LNCAP (cell line): ENCODE measurements around the gene CKM.

ENCODE experiments used
- TF ChIP-seq, protein P1 (sequence below): fragments of 450-650 bp; IDR thresholded peaks from 2 replicates; pipeline ENCODE4 v1.5.1; 2017; ENCODE audit warnings: mild to moderate bottlenecking

The CKM gene

GRCh38 chr19:45323671-45324081 lies 1.0 kb upstream of the CKM start:
- TF ChIP-seq, protein P1, sequence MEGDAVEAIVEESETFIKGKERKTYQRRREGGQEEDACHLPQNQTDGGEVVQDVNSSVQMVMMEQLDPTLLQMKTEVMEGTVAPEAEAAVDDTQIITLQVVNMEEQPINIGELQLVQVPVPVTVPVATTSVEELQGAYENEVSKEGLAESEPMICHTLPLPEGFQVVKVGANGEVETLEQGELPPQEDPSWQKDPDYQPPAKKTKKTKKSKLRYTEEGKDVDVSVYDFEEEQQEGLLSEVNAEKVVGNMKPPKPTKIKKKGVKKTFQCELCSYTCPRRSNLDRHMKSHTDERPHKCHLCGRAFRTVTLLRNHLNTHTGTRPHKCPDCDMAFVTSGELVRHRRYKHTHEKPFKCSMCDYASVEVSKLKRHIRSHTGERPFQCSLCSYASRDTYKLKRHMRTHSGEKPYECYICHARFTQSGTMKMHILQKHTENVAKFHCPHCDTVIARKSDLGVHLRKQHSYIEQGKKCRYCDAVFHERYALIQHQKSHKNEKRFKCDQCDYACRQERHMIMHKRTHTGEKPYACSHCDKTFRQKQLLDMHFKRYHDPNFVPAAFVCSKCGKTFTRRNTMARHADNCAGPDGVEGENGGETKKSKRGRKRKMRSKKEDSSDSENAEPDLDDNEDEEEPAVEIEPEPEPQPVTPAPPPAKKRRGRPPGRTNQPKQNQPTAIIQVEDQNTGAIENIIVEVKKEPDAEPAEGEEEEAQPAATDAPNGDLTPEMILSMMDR: no peak

DNA sequence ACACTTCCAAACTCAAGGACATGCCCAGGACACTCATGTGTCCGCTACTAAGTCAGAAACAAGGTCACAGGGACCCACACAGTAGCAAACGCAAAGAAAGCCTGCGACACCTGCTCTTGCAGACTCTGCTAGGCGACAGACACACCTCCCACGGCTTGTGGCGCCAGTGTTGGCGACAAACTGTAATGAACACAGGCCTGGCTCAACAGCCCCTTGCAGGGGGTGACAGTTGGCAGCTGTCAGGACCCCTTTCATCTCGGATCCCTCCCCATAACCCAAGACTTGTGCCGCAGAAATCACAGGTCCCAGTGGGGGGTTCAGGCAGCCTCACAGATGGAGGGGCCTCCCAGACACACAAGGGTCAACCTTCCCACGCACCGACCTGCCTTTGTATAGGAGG lies 364 bp downstream of the CKM start:
- TF ChIP-seq, protein P1: no peak

GRCh38 chr19:45321848-45322247 lies 827 bp downstream of the CKM start:
- TF ChIP-seq, protein P1: no peak

- TF ChIP-seq, protein P1: no peak
These were observed 1.5 kb downstream of the CKM start for GRCh38 chr19:45320997-45321775.

- TF ChIP-seq, protein P1: no peak
These were observed 7.4 kb downstream of the CKM start for GRCh38 chr19:45315304-45315703.

- TF ChIP-seq, protein P1: no peak
These were observed 7.9 kb downstream of the CKM start for GRCh38 chr19:45314708-45315245.

DNA sequence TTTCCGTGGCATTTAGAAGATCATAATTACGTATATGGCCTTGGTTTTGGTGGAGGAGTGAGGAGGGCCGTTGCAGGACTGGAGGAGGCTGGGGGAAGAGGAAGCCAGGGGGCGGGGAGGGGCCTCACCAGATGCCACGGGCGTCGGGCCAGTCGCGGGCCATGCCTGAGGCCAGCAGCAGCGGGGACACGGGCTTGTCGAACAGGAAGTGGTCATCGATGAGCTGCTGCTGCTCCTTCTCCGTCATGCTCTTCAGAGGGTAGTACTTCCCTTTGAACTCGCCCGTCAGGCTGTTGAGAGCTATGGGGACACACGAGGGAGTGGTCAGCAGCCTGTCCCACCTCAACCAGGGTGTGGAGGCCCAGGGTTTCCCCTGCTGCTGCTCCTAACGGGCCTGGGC lies 11.1 kb downstream of the CKM start:
- TF ChIP-seq, protein P1: no peak
